Measurements from ENCODE around the gene SHPK. TPM values are rescaled to one million over a fixed set of nuclear protein-coding genes. Genes with fewer than 3 reads are reported as not detected.

Gene SHPK
- total and polyA plus RNA-seq, 9 of the 15 experiments (the other 6 are each of a cell fraction or from before 2014, with no cell fraction given) = 2.5 to 16.3 (median 11.8) TPM

DNA sequence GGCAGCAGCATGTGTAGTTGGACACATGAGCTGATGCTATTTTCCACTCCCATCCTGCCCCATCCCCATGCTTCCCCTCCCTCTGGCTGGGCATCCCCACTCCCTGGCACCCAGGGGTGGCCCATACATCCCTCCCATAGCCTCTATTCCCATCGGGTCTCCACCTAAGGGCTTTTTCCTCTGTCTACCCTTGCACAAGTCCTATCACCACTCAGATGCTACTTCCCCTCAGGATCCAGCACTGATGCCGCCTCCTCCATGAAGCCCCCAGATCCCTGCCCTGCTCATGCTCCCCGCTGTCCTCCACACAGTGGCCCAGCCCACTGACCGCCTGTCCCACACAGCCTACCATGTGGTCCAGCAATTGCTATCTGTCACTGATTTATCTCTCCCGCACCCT, 42.7 kb downstream of the SHPK start:
- WGBS (ENCODE audit: insufficient coverage, low coverage, missing lambda C conversion rate) = 15% methylated on average over 3 of the region's 5 CpGs
- Histone ChIP-seq H3K79me2 (ENCODE audit: control insufficient read depth, insufficient read depth, low read length) (no peaks in the 10 kb centered on the region), H2AFZ (ENCODE audit: low read depth, low read length) (no peak overlapping the region), H3K36me3 (ENCODE audit: control insufficient read depth, insufficient read depth, low read length) (no peaks in the 10 kb centered on the region), H3K9ac (ENCODE audit: insufficient read depth in 1 of 2, low read depth in 2 of 2, low read length in 2 of 2) (no peak overlapping the region), H3K9me1 (ENCODE audit: control insufficient read depth, insufficient read depth, low read length) (no peaks in the 10 kb centered on the region), H3K4me2 (ENCODE audit: insufficient read depth, low read length) (no peak overlapping the region), H4K20me1 (replicated peaks; ENCODE audit: control insufficient read depth, insufficient read depth, low read length) (peaks cover 5% of the 10 kb centered on the region), H3K4me3 (no peak overlapping the region), H3K4me1 (replicated peaks in 1 of 2; ENCODE audit: control insufficient read depth in 2 of 2, insufficient read depth in 2 of 2, low read length in 2 of 2) (peaks cover 0 to 4% of the 10 kb centered on the region in 2 experiments; a peak in 1 of 5 replicates), H3K27me3 (ENCODE audit: control insufficient read depth in 2 of 2, insufficient read depth in 2 of 2, low read length in 2 of 2) (peaks cover 14 to 76% of the 10 kb centered on the region in 2 experiments; a peak in 3 of 5 replicates), H3K9me3 (replicated peaks; ENCODE audit: control insufficient read depth, insufficient read depth, low read depth, low read length) (no peaks in the 10 kb centered on the region), H3K27ac (ENCODE audit: extremely low read depth, low read depth, low read length) (no peak overlapping the region)
- ATAC-seq (no peak), FAIRE-seq (no peak), DNase-seq (ENCODE audit: extremely low read depth in 1 of 4, low spot score in 3 of 4) (no peak)
- ChIA-PET CTCF (ENCODE audit: low intra/inter-chr PET ratio) (no interaction called here), POLR2A (interaction anchor here (0.6 kb wide), 1 partner anchor 736 kb away, joined by 3 read pairs; no protein-coding TSS in a partner anchor)
- intact Hi-C loops (cut with micrococcal nuclease) (no loop called here), in situ Hi-C loops (cut with MboI) (no loop called here)
- TF ChIP-seq, protein P1, sequence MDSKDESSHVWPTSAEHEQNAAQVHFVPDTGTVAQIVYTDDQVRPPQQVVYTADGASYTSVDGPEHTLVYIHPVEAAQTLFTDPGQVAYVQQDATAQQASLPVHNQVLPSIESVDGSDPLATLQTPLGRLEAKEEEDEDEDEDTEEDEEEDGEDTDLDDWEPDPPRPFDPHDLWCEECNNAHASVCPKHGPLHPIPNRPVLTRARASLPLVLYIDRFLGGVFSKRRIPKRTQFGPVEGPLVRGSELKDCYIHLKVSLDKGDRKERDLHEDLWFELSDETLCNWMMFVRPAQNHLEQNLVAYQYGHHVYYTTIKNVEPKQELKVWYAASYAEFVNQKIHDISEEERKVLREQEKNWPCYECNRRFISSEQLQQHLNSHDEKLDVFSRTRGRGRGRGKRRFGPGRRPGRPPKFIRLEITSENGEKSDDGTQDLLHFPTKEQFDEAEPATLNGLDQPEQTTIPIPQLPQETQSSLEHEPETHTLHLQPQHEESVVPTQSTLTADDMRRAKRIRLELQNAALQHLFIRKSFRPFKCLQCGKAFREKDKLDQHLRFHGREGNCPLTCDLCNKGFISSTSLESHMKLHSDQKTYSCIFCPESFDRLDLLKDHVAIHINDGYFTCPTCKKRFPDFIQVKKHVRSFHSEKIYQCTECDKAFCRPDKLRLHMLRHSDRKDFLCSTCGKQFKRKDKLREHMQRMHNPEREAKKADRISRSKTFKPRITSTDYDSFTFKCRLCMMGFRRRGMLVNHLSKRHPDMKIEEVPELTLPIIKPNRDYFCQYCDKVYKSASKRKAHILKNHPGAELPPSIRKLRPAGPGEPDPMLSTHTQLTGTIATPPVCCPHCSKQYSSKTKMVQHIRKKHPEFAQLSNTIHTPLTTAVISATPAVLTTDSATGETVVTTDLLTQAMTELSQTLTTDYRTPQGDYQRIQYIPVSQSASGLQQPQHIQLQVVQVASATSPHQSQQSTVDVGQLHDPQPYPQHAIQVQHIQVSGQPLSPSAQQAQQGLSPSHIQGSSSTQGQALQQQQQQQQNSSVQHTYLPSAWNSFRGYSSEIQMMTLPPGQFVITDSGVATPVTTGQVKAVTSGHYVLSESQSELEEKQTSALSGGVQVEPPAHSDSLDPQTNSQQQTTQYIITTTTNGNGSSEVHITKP (IDR thresholded peaks at IDR 0.05; ENCODE audit: partially characterized antibody) = peak; percentile 91
- TF ChIP-seq ATF7 (IDR thresholded peaks at IDR 0.05) (0 out of 2 replicates have a peak, but pooled peaks have one; percentile 20), MYBL2 (IDR thresholded peaks at IDR 0.05; ENCODE audit: low read depth) (no peak), MYBL2 (CRISPR knock-in tag; IDR thresholded peaks at IDR 0.05; ENCODE audit: borderline replicate concordance) (no peak), CREBBP (IDR thresholded peaks at IDR 0.05; ENCODE audit: low read depth, low read length) (no peak), POLR2B (IDR thresholded peaks at IDR 0.05; ENCODE audit: low read depth, partially characterized antibody) (no peak), ZNF316 (IDR thresholded peaks at IDR 0.05) (no peak), SAFB (IDR thresholded peaks at IDR 0.05; ENCODE audit: borderline replicate concordance, low read depth, low read length) (no peak), SUPT5H (IDR thresholded peaks at IDR 0.05) (no peak), ZKSCAN8 (CRISPR knock-in tag; IDR thresholded peaks at IDR 0.05) (no peak), ZNF77 (CRISPR knock-in tag; IDR thresholded peaks at IDR 0.05) (no peak), HOXB6 (CRISPR knock-in tag; IDR thresholded peaks at IDR 0.05; ENCODE audit: borderline replicate concordance) (no peak), TCF7 (IDR thresholded peaks at IDR 0.05; ENCODE audit: borderline replicate concordance) (no peak), HNRNPUL1 (IDR thresholded peaks at IDR 0.05; ENCODE audit: low read length) (no peak)
- TF ChIP-seq, protein P2, sequence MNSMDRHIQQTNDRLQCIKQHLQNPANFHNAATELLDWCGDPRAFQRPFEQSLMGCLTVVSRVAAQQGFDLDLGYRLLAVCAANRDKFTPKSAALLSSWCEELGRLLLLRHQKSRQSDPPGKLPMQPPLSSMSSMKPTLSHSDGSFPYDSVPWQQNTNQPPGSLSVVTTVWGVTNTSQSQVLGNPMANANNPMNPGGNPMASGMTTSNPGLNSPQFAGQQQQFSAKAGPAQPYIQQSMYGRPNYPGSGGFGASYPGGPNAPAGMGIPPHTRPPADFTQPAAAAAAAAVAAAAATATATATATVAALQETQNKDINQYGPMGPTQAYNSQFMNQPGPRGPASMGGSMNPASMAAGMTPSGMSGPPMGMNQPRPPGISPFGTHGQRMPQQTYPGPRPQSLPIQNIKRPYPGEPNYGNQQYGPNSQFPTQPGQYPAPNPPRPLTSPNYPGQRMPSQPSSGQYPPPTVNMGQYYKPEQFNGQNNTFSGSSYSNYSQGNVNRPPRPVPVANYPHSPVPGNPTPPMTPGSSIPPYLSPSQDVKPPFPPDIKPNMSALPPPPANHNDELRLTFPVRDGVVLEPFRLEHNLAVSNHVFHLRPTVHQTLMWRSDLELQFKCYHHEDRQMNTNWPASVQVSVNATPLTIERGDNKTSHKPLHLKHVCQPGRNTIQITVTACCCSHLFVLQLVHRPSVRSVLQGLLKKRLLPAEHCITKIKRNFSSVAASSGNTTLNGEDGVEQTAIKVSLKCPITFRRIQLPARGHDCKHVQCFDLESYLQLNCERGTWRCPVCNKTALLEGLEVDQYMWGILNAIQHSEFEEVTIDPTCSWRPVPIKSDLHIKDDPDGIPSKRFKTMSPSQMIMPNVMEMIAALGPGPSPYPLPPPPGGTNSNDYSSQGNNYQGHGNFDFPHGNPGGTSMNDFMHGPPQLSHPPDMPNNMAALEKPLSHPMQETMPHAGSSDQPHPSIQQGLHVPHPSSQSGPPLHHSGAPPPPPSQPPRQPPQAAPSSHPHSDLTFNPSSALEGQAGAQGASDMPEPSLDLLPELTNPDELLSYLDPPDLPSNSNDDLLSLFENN (IDR thresholded peaks at IDR 0.05; ENCODE audit: low read depth in 2 of 2, low read length in 2 of 2) = no peak
- TF ChIP-seq, protein P3, sequence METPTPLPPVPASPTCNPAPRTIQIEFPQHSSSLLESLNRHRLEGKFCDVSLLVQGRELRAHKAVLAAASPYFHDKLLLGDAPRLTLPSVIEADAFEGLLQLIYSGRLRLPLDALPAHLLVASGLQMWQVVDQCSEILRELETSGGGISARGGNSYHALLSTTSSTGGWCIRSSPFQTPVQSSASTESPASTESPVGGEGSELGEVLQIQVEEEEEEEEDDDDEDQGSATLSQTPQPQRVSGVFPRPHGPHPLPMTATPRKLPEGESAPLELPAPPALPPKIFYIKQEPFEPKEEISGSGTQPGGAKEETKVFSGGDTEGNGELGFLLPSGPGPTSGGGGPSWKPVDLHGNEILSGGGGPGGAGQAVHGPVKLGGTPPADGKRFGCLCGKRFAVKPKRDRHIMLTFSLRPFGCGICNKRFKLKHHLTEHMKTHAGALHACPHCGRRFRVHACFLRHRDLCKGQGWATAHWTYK (CRISPR knock-in tag; IDR thresholded peaks at IDR 0.05) = no peak
- no TSS peak for BruUV-seq (replicated peaks)

Measured in K562 (cell line).